ENCODE measurements around the gene HOXC5. TPM values are rescaled to one million over a fixed set of nuclear protein-coding genes. Genes with fewer than 3 reads are reported as not detected.

Gene HOXC5
- total RNA-seq, 1 experiment from 2014 or later: 3.4 TPM

DNA sequence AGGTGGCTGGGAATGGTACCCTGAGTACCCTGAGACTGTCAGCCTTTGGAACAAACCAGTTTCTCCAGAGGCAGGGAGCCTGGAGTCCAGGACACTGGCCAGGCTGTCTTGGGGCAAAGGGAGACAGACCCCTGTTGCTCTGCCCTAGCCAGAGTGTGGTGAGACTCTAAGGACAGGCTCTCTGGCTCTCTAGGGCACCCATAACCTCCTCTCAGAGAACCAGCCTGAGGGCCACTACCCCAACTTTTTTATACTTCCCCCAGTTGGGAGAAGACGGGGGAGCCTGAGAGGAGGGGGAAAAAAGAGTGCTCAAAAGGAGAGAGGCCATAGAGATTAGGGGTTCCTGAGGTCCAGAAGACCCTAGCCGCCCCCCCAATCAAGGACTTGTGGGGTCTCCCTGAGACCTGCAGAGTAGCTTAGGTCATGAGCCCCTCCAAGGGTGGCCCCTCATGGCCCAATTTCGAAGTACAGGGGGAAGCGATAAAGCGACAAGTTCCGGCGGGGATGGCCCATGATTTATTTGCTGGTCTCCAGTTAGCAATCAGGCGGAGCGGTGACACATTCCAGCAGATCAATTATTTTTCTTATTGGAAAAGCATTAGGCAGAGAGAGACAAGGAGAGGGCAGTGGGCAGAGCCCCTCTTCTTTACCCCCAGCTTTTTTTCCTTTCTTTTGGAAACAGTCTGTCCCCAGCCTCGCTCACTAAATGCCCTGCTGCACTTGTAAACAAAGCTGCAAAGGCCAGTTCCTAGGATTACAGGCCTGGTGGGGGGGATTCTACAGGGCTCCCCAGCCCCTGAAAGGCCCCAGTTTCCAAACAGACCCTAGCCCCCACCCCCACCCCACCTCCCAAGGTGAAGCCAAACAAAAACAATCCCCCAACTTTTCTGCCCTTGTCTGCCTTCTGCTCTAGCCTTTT lies 22.5 kb upstream of the HOXC5 start:
- DNase-seq: no peak
- peak overlapping the region; percentile 81 for H3K27ac Mint-ChIP-seq (ENCODE audit: unreplicated experiment)
- ChIA-PET CTCF (interaction anchor here (0.6 to 1.4 kb wide), 4 partner anchors 15 to 198 kb away, joined by 3 to 4 read pairs (median 3); no protein-coding TSS in a partner anchor), POLR2A (interaction anchor here (0.6 to 0.7 kb wide), 2 partner anchors 13 to 25 kb away, joined by 3 to 15 read pairs; no protein-coding TSS in a partner anchor)
- Histone ChIP-seq H3K36me3 (ENCODE audit: control insufficient read depth, insufficient read depth, low read length) (no peaks in the 10 kb centered on the region; the same call in 1 of the 2 replicates), H3K27me3 (replicated peaks; ENCODE audit: control insufficient read depth, insufficient read depth, low read length) (no peaks in the 10 kb centered on the region), H3K4me1 (peaks cover 63% of the 10 kb centered on the region), H3K9me3 (no peaks in the 10 kb centered on the region), H3K4me3 (ENCODE audit: low read depth, low read length) (peak overlapping the region; percentile 63)
- H3K4me1 Mint-ChIP-seq (ENCODE audit: low read depth, unreplicated experiment): peaks cover 30% of the 10 kb centered on the region
- H3K27me3 Mint-ChIP-seq (ENCODE audit: insufficient read depth, unreplicated experiment): no peaks in the 10 kb centered on the region
- no peaks in the 10 kb centered on the region for H3K9me3 Mint-ChIP-seq (ENCODE audit: unreplicated experiment)
- peak overlapping the region; percentile 60 for H3K4me3 Mint-ChIP-seq (ENCODE audit: unreplicated experiment)
- BruUV-seq (replicated peaks): no TSS peak
- intact Hi-C loops (cut with micrococcal nuclease; ENCODE audit: unreplicated experiment): no loop called here
- peaks cover 6% of the 10 kb centered on the region for H3K36me3 Mint-ChIP-seq (ENCODE audit: insufficient read depth, unreplicated experiment)
- TF ChIP-seq, protein P1, sequence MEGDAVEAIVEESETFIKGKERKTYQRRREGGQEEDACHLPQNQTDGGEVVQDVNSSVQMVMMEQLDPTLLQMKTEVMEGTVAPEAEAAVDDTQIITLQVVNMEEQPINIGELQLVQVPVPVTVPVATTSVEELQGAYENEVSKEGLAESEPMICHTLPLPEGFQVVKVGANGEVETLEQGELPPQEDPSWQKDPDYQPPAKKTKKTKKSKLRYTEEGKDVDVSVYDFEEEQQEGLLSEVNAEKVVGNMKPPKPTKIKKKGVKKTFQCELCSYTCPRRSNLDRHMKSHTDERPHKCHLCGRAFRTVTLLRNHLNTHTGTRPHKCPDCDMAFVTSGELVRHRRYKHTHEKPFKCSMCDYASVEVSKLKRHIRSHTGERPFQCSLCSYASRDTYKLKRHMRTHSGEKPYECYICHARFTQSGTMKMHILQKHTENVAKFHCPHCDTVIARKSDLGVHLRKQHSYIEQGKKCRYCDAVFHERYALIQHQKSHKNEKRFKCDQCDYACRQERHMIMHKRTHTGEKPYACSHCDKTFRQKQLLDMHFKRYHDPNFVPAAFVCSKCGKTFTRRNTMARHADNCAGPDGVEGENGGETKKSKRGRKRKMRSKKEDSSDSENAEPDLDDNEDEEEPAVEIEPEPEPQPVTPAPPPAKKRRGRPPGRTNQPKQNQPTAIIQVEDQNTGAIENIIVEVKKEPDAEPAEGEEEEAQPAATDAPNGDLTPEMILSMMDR (IDR thresholded peaks at IDR 0.05; ENCODE audit: insufficient read depth in 1 of 2, low read depth in 1 of 2, low read length in 1 of 2, severe bottlenecking in 1 of 2, unreplicated experiment in 1 of 2): no peak

- no TSS peak for BruUV-seq (replicated peaks)
- no peaks in the 10 kb centered on the region; the same call in 1 of the 2 replicates for H3K36me3 ChIP-seq (ENCODE audit: control insufficient read depth, insufficient read depth, low read length)
- H3K9me3 ChIP-seq: no peaks in the 10 kb centered on the region
- H3K27me3 Mint-ChIP-seq (ENCODE audit: insufficient read depth, unreplicated experiment): no peaks in the 10 kb centered on the region
- intact Hi-C loops (cut with micrococcal nuclease; ENCODE audit: unreplicated experiment): no loop called here
- H3K4me1 ChIP-seq: peaks cover 65% of the 10 kb centered on the region
- peaks cover 6% of the 10 kb centered on the region for H3K36me3 Mint-ChIP-seq (ENCODE audit: insufficient read depth, unreplicated experiment)
- H3K4me1 Mint-ChIP-seq (ENCODE audit: low read depth, unreplicated experiment): peaks cover 30% of the 10 kb centered on the region
- no peaks in the 10 kb centered on the region for H3K27me3 ChIP-seq (replicated peaks; ENCODE audit: control insufficient read depth, insufficient read depth, low read length)
- H3K27ac Mint-ChIP-seq (ENCODE audit: unreplicated experiment): peak overlapping the region; percentile 10
- H3K4me3 Mint-ChIP-seq (ENCODE audit: unreplicated experiment): peak overlapping the region; percentile 60
- POLR2A ChIA-PET: interaction anchor here (0.7 kb wide), 1 partner anchor 12 kb away, joined by 15 read pairs; no protein-coding TSS in a partner anchor
- CTCF ChIA-PET: interaction anchor here (0.6 to 1.4 kb wide), 4 partner anchors 16 to 197 kb away, joined by 3 to 4 read pairs (median 3); no protein-coding TSS in a partner anchor
- no peak for DNase-seq
- no peak overlapping the region for H3K4me3 ChIP-seq (ENCODE audit: low read depth, low read length)
- H3K9me3 Mint-ChIP-seq (ENCODE audit: unreplicated experiment): no peaks in the 10 kb centered on the region
- TF ChIP-seq, protein P1 (IDR thresholded peaks at IDR 0.05; ENCODE audit: insufficient read depth in 1 of 2, low read depth in 1 of 2, low read length in 1 of 2, severe bottlenecking in 1 of 2, unreplicated experiment in 1 of 2): no peak
Observed at GRCh38 chr12:54010972-54011664, 21.7 kb upstream of the HOXC5 start.

Data from Caco-2 (cell line).